Measurements from ENCODE around the gene E2F2. TPM values are rescaled to one million over a fixed set of nuclear protein-coding genes. Genes with fewer than 3 reads are reported as not detected.

E2F2 gene
- 2.2 and 3.1 TPM in 2 replicates for total RNA-seq

DNA sequence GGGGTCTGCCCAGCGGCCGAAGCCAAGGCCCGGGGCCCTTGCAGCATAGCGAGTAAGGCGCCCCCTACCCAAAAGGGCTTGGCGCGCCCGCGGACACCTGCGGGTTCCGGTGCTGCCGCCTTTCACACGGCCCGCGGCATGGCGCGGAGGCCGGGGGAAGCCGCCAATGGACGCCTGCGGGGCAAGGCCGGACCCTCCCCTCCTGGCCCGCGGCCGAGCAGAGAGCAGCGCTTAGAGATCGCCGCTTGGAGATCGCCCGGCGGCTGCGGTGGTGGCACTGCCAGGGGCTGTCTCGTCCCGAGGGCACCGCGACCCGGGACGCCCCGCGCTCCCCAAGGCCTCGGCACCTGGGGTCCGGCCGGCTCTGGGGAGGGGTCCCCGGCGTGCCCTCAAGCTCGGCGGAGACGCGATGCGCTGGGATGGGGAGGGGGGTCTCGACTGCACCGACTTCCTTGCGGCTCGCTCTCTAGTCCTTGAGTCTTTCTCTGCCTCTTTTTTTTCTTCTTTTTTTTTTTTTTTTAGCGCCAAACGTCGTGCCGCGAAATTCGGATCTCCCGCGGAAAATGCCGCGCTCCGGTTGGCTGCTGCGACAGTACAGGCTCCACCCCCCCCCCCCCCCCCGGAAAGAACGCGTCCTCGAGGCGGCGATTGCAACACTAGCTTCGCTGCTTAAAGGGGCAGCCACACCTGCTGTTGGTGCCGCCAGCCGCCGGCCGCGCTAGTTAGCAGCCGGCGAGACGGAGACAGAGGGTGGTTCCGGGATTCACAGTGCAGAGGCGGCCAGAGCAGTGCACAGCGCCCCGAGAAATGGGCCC is at the start of gene E2F2:
Gene E2F2 (minus strand): TSS at position 487 of the 815 bp plus-strand sequence. CDS start 440 bp downstream, at position 47.

DNA sequence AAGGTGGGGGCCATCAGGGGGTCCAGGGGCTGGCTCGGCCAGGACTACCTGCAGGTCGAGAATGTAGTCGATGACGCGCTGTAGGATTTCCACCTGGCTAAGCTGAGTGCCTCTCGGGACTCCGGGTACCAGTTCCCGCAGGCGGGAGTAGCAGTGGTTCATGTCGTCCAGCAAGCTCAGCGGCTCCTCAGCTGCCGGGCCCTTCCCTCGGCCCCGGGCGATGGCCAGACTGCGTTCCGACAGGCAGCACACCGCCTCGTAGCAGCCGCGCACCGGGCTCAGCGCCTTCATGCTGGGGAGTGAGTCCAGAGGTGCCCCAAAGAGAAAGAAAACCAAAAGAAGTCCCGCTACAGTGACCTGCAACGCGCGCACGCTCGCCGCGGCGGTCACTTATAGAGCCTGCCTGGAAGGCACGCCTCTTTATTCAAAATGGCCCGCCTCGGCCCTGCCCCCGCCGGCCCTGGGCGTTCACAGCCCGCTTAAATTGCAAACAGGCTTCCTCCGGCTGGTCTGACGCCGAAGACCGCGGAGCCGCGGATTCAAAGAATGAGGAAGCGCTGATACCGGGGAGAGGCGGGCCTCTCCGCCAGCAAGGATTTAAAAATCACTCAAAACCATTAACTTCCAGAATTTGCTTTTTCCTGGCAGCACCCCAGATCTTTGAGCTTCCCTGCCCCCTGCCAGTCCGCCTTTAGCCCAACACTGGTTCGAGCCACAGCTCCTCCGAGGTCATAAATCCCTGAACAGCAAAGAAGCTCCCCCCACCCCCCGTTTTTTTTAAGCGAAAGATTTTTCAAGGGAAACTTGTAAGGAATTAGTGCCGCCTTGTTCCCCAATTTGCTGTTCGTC is 28.3 kb upstream of the E2F2 start, which contains the start of gene ID3:
Gene ID3 (minus strand): TSS at position 366 of the 849 bp plus-strand sequence. CDS start 75 bp downstream, at position 291.

GRCh38 chr1:23483321-23484252 is 47.4 kb downstream of the E2F2 start, which contains the start of gene ASAP3:
Gene ASAP3, minus strand, starts transcription at chr1:23484179. Its CDS starts 46 bp downstream, at chr1:23484133.

Other genes starting within 250 kb of the E2F2 start
- gene HNRNPR, start 186.9 kb downstream of the E2F2 start, total RNA-seq = 65.4 and 90.5 TPM in 2 replicates
- 12.1 and 21.7 TPM in 2 replicates for gene ZNF436, start 161.4 kb downstream of the E2F2 start, total RNA-seq
- 3.1 and 12.1 TPM in 2 replicates for gene TCEA3, start 106.5 kb downstream of the E2F2 start, total RNA-seq
- 39.9 and 68.0 TPM in 2 replicates for gene ASAP3, start 47.1 kb downstream of the E2F2 start, total RNA-seq
- gene ID3, start 28.3 kb upstream of the E2F2 start, total RNA-seq = 10.4 and 18.4 TPM in 2 replicates
- gene RPL11, start 160.6 kb upstream of the E2F2 start, total RNA-seq = 559 and 984 TPM in 2 replicates
- gene ELOA, start 212.2 kb upstream of the E2F2 start, total RNA-seq = 29.4 and 53.2 TPM in 2 replicates
- 23.1 and 25.4 TPM in 2 replicates for gene PITHD1, start 247.2 kb upstream of the E2F2 start, total RNA-seq